GM18951 (cell line): Measurements from ENCODE around the gene MBNL2.

Experiments used
- POLR2A ChIP-seq: IDR thresholded peaks from 4 replicates; pipeline ENCODE4 v1.6.1; 2011; ENCODE audit warnings: mild to moderate bottlenecking; ENCODE audit not compliant: insufficient read length, insufficient read depth; ENCODE audit errors: extremely low read depth
- in situ Hi-C: fragments of 300-500 bp; cut with MboI; formaldehyde crosslinking; loops from one replicate; pipeline ENCODE4 v1.12.0; 2022; ENCODE audit warnings: low sequenced_read_pairs, mixed read lengths, inconsistent platforms; ENCODE audit not compliant: unreplicated experiment

MBNL2 gene

DNA sequence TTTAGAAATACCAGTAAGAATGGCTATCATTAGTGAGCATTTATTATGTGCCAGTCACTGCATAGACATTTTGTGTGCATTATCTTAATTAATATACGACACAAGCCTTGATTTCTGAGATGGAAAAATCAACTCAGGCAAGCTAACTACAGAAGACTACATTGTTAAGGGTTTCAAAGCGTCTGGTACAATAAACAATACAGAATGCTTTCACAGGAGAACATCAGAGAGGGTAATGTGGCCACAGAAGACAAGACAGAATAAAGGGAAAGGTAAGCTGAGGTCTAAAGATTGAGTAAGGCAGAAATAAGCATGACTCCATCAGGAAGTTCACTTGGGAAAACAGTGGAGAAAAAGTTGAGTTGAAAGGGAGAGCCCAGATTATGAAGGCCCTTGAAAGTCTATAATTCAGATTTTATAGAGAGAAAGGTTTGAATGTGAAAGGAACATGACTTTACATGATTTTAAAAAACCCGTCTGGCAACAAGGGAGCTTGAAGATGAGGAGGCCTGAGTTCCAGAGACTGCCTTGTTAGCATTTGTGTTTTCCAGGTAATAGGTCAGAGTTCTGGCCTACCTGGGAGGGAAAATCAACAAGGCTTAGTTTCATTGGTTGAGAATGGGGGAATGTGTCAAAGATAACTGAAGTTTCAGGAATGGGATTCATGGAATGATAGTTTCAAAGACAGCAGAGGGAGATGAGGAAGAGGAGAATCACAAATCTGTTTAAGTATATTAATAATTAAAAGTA, 1.8 kb upstream of the MBNL2 start:
- TF ChIP-seq POLR2A: no peak
- in situ Hi-C loops: no loop called here

DNA sequence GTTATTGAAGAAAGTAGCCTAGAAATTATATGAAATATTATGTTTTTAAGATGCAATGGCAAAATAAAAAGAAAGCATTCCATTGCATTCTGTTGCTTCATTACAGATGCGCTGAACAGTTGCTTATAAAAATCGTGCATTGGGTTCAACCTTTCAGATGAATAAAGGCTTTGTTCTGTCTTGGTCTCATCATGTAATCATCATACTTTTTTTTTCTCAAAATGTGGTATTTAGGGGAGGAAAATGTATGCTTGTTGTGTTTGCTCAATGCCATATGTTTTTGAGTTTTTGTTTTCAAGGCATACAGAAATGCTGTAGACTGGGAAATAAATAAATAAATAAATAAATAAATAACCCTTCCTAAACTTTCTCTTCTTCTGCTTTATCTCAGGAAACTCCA, 1.1 kb upstream of the MBNL2 start:
- in situ Hi-C loops: no loop called here

DNA sequence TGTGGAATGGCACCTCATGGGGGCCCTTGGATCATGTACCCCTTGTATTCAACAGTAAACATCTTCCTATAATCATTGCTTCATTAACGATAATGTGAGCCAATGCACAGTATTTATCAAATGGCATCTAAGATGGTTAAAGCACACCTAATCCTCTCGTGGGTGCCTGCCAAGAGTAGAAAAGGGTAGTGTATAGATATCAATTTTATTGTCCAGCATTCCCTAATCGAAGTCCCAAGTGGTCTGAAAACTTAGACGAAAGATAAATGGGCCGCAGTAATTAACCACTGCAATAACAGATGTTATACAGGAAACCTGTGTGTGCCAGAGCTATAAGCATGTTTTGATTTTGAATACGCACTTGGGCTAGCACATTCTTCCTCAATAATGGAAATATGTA, 667 bp upstream of the MBNL2 start:
- no peak for TF ChIP-seq POLR2A
- in situ Hi-C loops: no loop called here

More for the DNA sequence above, 1.1 kb upstream of the MBNL2 start:
- TF ChIP-seq POLR2A: no peak

DNA sequence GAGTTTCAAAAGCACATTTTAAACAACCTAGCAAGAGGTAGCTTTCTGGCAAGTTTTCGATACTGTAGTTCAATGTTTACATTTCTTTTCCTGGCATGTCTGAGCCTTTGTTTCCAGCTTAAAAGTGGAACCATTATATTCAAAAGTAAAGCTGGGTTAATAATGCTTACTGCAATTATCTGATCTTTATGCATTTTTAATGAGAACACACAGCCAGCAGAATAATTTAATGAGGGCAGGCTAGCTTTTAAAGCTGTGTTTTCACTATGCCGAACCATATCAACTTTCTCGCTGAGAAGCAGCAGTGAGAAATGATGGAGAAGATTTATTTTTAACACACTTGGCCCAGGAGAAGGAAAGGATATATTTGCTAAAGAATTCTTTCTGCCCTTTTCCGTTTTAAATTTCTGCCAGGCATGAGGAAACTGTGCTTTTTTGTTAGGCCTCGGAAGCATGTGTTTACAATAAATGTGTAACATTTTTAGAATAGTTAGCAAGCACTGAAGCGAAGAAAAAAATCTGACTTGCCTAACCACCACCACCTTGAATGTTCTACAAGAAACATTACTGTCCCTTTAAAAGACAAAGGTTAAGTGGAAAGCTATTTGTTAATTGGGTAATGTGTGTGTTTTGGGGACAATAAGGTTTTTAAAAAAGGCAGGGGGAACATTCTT, 1.0 kb downstream of the MBNL2 start:
- no peak for TF ChIP-seq POLR2A
- in situ Hi-C loops: no loop called here

DNA sequence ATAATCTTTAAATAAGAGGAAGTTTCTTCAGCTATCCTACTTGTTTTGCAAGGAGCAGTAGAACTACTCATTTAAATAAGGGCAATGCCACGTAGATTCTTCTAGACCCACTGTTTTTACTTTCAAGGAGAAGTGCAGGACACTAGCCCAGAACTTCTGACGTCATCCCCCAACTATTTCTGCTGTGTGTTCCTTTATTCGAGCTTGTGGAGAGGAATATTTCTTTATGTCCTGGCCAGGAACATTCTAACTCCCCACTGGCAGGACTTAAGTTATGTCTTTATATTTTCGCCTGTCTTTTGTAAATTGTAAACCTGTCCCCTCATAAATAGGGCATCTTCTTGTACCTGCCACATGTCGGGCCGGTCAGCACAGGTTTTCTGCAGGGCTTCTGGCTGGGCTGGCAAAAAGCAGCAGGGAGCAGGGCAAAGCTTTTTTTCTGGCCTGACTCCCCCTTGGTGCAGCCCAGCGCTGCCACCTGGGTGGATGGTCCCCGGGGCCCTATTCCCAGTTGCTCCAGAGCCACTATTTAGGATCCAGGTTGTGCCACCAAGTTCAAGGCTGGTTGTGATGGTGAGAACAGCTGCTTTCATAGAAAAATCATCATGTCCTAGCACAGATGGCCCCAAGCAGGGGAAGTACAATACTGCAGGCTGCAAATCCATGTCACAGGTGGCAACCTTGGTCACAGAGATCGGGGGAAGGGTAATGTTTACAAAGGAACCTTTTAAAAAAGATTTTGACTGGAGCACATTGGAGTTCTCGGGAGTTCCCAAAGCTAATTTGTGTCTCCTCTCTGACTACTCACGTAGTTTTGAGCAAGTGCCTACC, 1.8 kb downstream of the MBNL2 start:
- no peak for TF ChIP-seq POLR2A
- in situ Hi-C loops: no loop called here

DNA sequence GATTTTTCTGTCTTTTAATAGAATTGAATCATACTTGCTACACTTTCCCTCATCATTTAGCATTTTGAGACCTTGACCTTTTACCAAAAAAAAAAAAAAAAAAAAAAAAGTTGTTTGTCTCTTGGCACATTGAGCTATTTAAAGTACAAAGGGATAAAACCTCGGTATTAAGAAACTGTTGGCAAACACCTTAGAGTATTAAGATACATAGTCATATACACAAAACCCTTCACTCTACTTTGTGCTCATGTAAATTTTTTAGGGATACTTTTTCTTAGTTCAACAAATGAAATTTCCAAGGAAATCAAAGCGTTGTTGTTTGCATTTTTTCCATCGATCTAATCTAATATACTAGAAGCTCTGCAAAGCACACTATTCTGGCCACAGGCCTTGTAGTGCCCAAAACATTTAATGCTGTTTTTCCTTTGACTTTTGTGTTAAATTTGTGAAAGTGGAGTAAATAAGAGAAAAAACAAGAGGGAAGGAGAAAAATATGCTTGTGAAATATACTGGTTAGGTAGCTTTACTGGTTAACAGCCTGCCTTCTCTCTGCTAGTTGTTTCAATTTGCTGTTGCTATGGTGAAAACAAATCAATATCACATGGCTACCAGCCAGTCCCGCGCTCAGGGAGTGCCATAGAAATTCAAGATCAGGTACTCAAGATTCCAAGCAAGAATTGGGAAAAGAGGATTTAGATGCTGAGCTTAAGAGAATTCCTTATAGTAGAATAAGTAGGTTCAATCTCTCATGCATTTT, 2.6 kb downstream of the MBNL2 start:
- in situ Hi-C loops: no loop called here
- TF ChIP-seq POLR2A: no peak

DNA sequence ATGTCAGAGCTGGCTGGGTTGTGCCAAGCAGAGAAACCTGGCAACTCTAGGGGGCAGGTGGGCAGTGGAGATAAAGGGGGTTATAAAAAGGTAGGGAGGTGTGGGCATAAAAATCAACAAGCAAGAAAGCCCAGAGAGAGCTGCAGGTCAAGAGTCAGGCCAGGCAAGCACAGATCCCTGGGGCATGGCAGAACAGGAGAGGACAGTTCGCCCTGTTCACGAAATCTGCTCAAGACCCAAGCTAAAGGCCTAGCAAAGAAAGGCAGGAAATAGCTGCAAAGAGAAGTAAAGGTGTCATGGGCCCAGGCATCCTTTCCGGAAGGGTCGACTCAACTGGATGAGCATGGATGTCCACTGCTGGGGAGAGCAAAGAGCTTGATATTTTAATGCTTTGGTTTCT, 3.4 kb downstream of the MBNL2 start:
- no peak for TF ChIP-seq POLR2A
- in situ Hi-C loops: no loop called here

DNA sequence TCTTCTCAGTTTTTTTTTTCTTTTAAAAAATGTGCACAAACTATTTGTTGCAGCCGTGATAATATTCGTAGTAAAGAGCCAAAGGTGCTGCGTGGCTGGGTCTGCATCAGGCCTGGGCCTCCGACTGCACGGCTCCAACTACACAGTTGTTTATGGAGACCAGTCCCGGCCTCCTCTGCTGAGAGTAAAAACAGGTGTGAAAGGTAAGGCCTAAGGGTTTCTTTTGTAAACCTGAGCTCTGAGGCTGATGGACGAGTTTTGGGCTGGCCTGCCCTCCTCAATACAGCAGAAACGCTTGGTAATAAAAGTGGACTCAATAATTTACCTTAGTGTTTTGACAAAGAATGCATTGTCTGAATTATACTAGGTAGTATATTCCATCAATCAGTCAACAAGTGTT, 3.9 kb downstream of the MBNL2 start:
- in situ Hi-C loops: no loop called here
- no peak for TF ChIP-seq POLR2A

DNA sequence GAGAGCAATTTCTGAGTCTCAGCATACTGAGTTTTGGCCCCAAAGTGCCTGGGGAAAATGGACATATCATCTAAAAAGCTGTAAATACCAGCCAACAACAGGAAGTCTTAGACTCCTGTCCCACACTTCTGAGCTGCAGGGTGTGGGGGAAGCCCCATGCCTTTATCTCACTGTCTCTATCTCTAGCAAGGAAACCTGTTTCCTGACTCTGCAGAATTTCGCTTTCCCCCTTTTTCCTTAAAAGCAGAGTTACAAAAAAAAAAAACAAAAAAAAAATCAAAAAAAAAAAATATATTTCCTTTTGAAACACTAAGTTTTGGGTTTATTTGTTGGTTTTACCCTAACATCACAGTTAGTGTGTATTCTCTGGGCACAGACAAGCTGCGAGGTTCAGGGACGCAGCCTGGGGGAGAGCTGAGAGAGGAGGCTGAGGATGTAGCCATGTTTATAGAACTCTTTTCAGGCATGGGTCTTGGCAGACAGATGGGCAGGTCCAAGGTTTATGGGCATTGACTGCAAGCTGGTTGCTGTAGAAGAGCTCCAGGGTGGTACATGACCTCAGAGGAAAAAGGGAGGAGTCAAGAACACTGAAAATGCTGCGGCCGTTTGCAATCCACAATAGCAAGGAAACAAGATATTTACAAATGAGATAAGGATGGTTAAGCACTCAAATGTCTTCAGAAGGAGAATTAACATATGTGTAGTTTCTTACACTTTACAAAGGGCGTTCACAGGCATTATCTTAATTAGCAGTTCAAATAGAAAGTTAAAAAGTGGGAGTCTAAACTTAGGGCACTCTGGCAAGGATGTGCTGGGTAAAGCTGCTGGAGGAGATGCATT, 4.9 kb downstream of the MBNL2 start:
- in situ Hi-C loops: no loop called here
- no peak for TF ChIP-seq POLR2A

DNA sequence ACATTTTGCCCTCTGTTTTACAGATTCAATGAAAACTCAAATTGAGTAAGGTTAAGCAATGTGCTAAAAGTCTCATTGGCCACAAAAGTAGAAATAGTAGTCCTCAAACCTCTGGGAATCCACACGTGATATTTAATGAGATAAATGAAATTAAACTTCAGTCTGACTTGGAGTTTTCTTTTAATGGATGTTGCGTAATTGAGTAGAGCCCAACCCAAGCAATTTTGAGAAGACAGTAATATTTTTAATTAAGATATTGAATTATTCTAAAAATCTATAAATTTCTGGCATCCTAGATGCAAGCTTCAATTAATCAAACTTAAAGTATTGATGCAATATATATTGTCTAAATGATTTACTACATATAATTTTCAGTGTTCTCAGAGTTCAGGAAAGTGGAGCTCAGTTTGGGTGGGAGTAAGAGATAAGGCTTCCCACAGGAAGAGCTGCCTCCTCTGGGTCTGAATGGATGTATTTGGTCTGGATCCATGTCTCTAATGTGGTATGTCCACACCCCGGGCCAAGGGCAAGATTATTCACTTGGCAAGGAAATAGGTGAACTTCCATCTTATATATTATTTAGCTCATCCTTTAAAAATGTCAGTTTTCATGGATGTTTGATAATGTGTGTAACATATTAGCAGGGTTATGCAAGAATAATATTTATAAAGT, 6.9 kb downstream of the MBNL2 start:
- in situ Hi-C loops: no loop called here

DNA sequence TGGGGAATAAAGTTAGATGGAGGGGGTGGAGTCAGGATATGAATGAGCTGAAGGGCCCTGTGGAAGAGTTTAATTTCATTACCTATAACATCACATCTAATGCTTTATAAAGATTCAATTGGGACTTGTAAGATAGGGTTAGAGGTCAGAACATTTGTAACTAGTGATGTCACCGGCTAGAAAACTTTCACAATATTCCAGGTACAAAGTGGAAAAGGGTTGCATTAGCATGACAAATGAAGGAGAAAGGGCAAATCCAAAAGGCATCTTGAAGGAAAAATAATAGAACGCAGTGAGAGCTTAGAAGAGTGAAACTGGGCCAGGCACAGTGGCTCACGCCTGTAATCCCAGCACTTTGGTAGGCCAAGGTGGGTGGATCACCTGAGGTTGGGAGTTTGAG, 7.6 kb downstream of the MBNL2 start:
- in situ Hi-C loops: no loop called here
- TF ChIP-seq POLR2A: no peak

More for the DNA sequence above, 6.9 kb downstream of the MBNL2 start:
- TF ChIP-seq POLR2A: no peak

DNA sequence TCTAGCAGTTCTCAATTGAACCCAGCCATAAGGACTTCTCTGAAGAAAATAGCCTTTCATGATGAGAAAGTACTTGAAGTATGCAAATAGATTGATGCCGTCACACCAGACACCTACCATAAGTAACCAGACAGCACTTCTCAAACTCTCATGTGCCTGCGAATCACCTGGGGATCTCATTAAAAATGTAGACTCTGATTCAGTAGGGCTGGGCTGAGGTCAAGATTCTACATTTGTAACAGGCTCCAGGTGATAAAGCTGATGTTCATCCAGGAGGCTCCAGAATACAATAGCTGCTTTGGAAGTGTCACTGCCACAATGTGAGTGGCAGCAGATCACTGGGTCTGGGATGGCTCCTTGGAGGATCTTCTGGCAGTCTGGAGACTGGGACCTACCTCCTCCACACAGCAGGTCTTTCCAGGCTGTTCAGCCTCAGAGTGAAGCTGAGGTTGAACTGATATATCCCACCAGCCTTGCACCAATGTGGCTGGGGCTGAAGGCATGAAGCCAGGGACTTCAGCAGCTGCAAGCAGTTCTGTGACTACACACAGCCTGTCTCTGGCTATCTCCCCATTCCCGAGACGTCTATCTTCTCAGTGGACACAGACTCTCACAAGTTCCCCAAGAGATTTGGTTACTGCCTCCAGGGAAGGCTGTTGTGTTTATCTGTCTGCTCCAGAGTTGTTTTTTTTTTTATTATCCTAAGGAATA, 9.1 kb downstream of the MBNL2 start:
- no peak for TF ChIP-seq POLR2A
- in situ Hi-C loops: no loop called here
